OCI-LY7 (cell line): ENCODE data around the gene DNAJB14. TPM values are rescaled to one million over a fixed set of nuclear protein-coding genes. Genes with fewer than 3 reads are reported as not detected.

Experiments used
- BruUV-seq: library from RNA; stranded (reverse); fragments of 400-500 nt; replicated peaks from 2 replicates; lab custom pipeline; 2021; lab: Mats Ljungman, UMichigan
- CTCF ChIA-PET: fragments of 300-600 bp; sonication (Branson Sonifier 250); formaldehyde crosslinking; loops from one replicate; lab custom pipeline; 2022; ENCODE audit warnings: antibody characterized with exemption; ENCODE audit not compliant: unreplicated experiment; lab: Charles Lee
- POLR2A ChIA-PET: fragments of 300-600 bp; sonication (Branson Sonifier 250); formaldehyde crosslinking; loops from one replicate; lab custom pipeline; 2022; ENCODE audit warnings: antibody characterized with exemption; lab: Charles Lee
- DNase-seq: peaks from one replicate; pipeline ENCODE4 v3.0.0-alpha.2; 2015; ENCODE audit warnings: low spot score
- H2AFZ ChIP-seq: fragments of 200-600 bp; sonication (generic), shearing (Covaris generic); 2 replicates; pipeline ENCODE4 v1.6.1; 2014; ENCODE audit warnings: mild to moderate bottlenecking, antibody characterized with exemption, low read length, moderate library complexity
- H3K27ac ChIP-seq: fragments of 200-600 bp; sonication (generic); 2 replicates; pipeline ENCODE4 v1.5.1; 2014; ENCODE audit warnings: mixed run types, low read depth, mild to moderate bottlenecking, moderate library complexity, low read length, inconsistent platforms; ENCODE audit not compliant: poor library complexity, severe bottlenecking
- H3K36me3 ChIP-seq: fragments of 200-600 bp; sonication (generic); 2 replicates; pipeline ENCODE4 v1.6.1; 2014; ENCODE audit warnings: mild to moderate bottlenecking, antibody characterized with exemption, low read length, moderate library complexity, mixed read lengths; ENCODE audit not compliant: insufficient read depth
- H3K4me1 ChIP-seq: fragments of 200-600 bp; sonication (generic); 2 replicates; pipeline ENCODE4 v1.5.1; 2014; ENCODE audit warnings: mild to moderate bottlenecking, low read length; ENCODE audit not compliant: insufficient read depth, poor library complexity, severe bottlenecking
- H3K4me2 ChIP-seq: fragments of 200-600 bp; sonication (generic); 2 replicates; pipeline ENCODE4 v1.6.1; 2014; ENCODE audit warnings: mild to moderate bottlenecking, low read length
- H3K4me3 ChIP-seq: fragments of 200-600 bp; sonication (generic); 2 replicates; pipeline ENCODE4 v1.5.1; 2014; ENCODE audit warnings: mild to moderate bottlenecking, low read depth, low read length; ENCODE audit not compliant: poor library complexity, severe bottlenecking
- H3K79me2 ChIP-seq: fragments of 200-600 bp; sonication (generic); 2 replicates; pipeline ENCODE4 v1.6.1; 2016; ENCODE audit warnings: low read depth, mild to moderate bottlenecking, low read length, moderate library complexity, mixed read lengths; ENCODE audit not compliant: insufficient read depth
- H3K9me2 ChIP-seq: fragments of 200-600 bp; sonication (generic); 2 replicates; pipeline ENCODE4 v1.6.1; 2016; ENCODE audit warnings: mild to moderate bottlenecking, low read length, mixed read lengths; ENCODE audit not compliant: insufficient read depth
- H3K9me3 ChIP-seq: fragments of 200-600 bp; sonication (generic); 2 replicates; pipeline ENCODE4 v1.6.1; 2014; ENCODE audit warnings: mild to moderate bottlenecking, mixed run types, low read length, mixed read lengths
- H4K20me1 ChIP-seq: fragments of 200-600 bp; sonication (generic); 2 replicates; pipeline ENCODE4 v1.6.1; 2014; ENCODE audit warnings: mild to moderate bottlenecking, antibody characterized with exemption, low read length, moderate library complexity, mixed read lengths; ENCODE audit not compliant: insufficient read depth
- CTCF ChIP-seq: fragments of 200-600 bp; sonication (generic); conservative IDR thresholded peaks from 2 replicates; pipeline ENCODE4 v1.5.1; 2014; ENCODE audit warnings: mild to moderate bottlenecking, antibody characterized with exemption, low read length, moderate library complexity, mixed read lengths
- EZH2phosphoT487 ChIP-seq: fragments of 200-600 bp; sonication (generic); IDR thresholded peaks from 2 replicates; pipeline ENCODE4 v1.6.1; 2018; ENCODE audit warnings: low read depth, borderline replicate concordance, mild to moderate bottlenecking, mixed run types, antibody characterized with exemption, low read length, moderate library complexity, mixed read lengths
- intact Hi-C: fragments of 100-400 bp; cut with micrococcal nuclease; formaldehyde crosslinking; loops from one replicate; pipeline ENCODE4 v1.10.0; 2022; ENCODE audit not compliant: unreplicated experiment
- total RNA-seq, 2 experiments: library from RNA; depleted of rRNA in 1 of 2; stranded (reverse); fragments of >200 nt in 1 of 2; shearing (Covaris generic) in 1 of 2; gene quantifications; 2 replicates each; pipeline ENCODE4 v1.2.3, GENCODE V29; 2014 to 2022

DNAJB14 gene
- total RNA-seq, 2 experiments from 2014 or later, result 13.3 to 44.9 TPM

DNA sequence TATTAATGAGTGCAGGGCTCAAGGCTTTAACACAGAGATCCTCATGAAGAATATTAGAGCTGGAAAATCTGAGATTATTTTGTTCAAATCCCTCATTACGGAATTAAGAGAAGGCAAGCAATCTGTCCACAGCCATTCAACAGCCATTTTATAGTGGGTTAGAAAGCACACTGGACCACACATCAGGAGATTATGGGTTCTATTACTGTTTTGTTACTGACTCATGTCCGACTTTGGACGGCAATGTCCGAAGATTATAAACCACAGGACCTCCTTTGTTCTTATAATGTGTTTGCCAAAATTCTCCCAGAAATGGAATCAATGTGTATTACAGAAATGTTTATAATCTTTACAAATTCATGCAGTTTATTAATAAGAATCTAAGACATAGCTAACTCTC is 60.3 kb downstream of the DNAJB14 start:
- CTCF ChIA-PET, result no interaction called here
- intact Hi-C loops, result no loop called here
- DNase-seq, result no peak
- Histone ChIP-seq H3K9me3 (no peaks in the 10 kb centered on the region), H3K27ac (no peak overlapping the region), H3K9me2 (no peaks in the 10 kb centered on the region), H3K4me2 (no peak overlapping the region), H3K4me3 (no peak overlapping the region), H3K36me3 (peaks cover 48% of the 10 kb centered on the region), H4K20me1 (no peaks in the 10 kb centered on the region), H3K79me2 (peaks cover 10% of the 10 kb centered on the region; the same call in 1 of the 2 replicates), H2AFZ (no peak overlapping the region), H3K4me1 (no peaks in the 10 kb centered on the region)
- TF ChIP-seq EZH2phosphoT487 (no peak), CTCF (no peak)
- BruUV-seq, result no TSS peak
- POLR2A ChIA-PET, result interaction anchor here (0.6 kb wide), 1 partner anchor 56 kb away, joined by 3 read pairs; no protein-coding TSS in a partner anchor

GRCh38 chr4:99885687-99886086 is 60.7 kb downstream of the DNAJB14 start:
- CTCF ChIA-PET, result no interaction called here
- H3K4me2 ChIP-seq, result no peak overlapping the region
- H3K27ac ChIP-seq, result no peak overlapping the region
- no peak overlapping the region for H2AFZ ChIP-seq
- POLR2A ChIA-PET, result interaction anchor here (0.6 kb wide), 1 partner anchor 55 kb away, joined by 3 read pairs; no protein-coding TSS in a partner anchor
- no peak overlapping the region for H3K4me3 ChIP-seq
- TF ChIP-seq EZH2phosphoT487, result no peak
- no peak for TF ChIP-seq CTCF
- no TSS peak for BruUV-seq
- H3K9me3 ChIP-seq, result no peaks in the 10 kb centered on the region
- intact Hi-C loops, result loop anchor here (1.0 kb wide), 2 partner anchors 77 to 322 kb away; no protein-coding TSS in a partner anchor
- H4K20me1 ChIP-seq, result no peaks in the 10 kb centered on the region
- H3K36me3 ChIP-seq, result peaks cover 51% of the 10 kb centered on the region
- H3K9me2 ChIP-seq, result no peaks in the 10 kb centered on the region
- H3K4me1 ChIP-seq, result no peaks in the 10 kb centered on the region
- no peak for DNase-seq
- H3K79me2 ChIP-seq, result peaks cover 5% of the 10 kb centered on the region; the same call in 1 of the 2 replicates

- intact Hi-C loops, result loop anchor here (1.0 kb wide), 2 partner anchors 77 to 322 kb away; no protein-coding TSS in a partner anchor
- POLR2A ChIA-PET, result interaction anchor here (0.9 to 1.2 kb wide), 2 partner anchors 64 to 69 kb away, joined by 4 to 5 read pairs; partner anchors contain the start of gene DAPP1
- peaks cover 4% of the 10 kb centered on the region; the same call in 1 of the 2 replicates for H3K79me2 ChIP-seq
These were observed 61.3 kb downstream of the DNAJB14 start for GRCh38 chr4:99885063-99885664.

More at GRCh38 chr4:99885063-99885664, 61.3 kb downstream of the DNAJB14 start:
- H3K9me2 ChIP-seq, result no peaks in the 10 kb centered on the region
- H3K4me2 ChIP-seq, result no peak overlapping the region
- no peaks in the 10 kb centered on the region for H3K9me3 ChIP-seq
- H3K27ac ChIP-seq, result no peak overlapping the region
- no peaks in the 10 kb centered on the region for H3K4me1 ChIP-seq
- no peak overlapping the region for H3K4me3 ChIP-seq
- no TSS peak for BruUV-seq
- CTCF ChIA-PET, result no interaction called here
- DNase-seq, result peak; percentile 66
- no peak overlapping the region for H2AFZ ChIP-seq
- no peaks in the 10 kb centered on the region for H4K20me1 ChIP-seq
- no peak for TF ChIP-seq EZH2phosphoT487
- TF ChIP-seq CTCF, result peak; percentile 88
- H3K36me3 ChIP-seq, result peaks cover 56% of the 10 kb centered on the region
